ENCODE results near the gene CHID1.

Gene CHID1

GRCh38 chr11:907668-908067 lies 2.9 kb downstream of the CHID1 start:
- no peak for DNase-seq

DNA sequence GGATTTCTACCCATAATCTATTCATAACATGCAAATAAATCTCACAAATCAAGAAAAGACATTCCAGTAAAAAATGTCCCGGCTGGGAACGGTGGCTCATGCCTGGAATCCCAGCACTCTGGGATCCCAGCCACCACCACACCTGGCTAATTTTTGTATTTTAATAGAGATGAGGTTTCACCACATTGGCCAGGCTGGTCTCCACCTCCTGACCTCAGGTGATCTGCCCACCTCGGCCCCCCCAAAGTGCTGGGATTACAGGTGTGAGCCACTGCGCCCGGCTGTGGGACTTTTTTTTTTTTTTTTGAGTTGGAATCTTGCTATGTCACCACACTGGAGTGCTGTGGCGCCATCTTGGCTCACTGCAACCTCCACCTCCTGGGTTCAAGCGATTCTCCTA lies 4.7 kb downstream of the CHID1 start:
- DNase-seq: no peak

DNA sequence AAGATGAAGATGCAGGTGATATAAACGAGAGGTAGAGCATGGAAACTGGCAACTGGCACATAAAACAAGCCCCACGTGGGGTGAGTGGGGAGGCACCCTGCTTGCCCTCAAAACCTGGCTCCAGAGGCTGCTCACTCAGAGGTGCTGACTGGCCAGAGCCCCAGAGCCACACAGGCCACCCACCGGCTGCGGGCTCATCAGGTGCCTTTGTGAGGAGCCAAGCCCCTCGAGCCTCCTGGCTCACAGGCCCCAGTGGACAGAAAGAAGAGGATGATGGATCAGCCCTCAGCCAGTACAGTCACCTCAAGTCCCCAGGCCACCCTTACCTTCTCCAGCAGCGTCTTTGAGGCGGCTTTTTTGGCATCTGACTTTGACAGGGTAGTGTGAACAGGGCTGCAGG lies 6.2 kb downstream of the CHID1 start:
- DNase-seq: no peak

- no peak for DNase-seq
These were observed 9.1 kb downstream of the CHID1 start for GRCh38 chr11:901452-902061.

- no peak for DNase-seq
These were observed 10.1 kb downstream of the CHID1 start for GRCh38 chr11:900545-900944.

GRCh38 chr11:899724-900123 lies 10.9 kb downstream of the CHID1 start:
- DNase-seq: no peak

DNA sequence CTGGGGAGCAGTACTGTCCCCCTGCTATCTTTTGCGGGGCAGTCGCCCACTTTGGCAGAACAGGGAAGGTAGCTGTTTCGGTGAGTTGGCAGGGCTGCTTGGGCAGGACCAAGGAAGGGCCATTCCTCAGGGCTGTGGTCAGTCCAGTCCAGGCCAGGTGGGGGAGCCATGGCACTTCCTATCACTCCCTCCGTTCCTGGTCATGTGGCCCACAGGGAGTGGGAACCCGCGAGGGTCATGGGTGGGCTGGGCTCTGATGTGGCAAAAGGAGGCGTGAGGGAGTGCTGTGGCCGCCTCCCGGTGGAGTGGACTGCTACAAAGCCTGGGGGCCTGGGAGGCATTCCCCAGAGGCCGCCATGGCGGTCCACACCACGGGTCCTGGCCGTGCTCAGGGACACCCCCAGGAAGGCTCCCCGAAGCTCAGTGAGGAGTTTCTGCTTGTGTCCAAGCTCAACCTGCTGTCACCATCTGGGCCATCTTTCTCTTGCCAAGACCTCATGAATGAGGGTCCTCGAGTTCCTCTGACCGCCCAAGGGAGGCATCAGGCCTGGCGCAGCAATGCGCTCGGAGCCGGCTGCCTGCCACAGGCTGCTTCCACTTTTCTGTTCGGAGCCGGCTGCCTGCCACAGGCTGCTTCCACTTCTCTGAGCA lies 11.9 kb downstream of the CHID1 start:
- DNase-seq: peak; percentile 9

DNA sequence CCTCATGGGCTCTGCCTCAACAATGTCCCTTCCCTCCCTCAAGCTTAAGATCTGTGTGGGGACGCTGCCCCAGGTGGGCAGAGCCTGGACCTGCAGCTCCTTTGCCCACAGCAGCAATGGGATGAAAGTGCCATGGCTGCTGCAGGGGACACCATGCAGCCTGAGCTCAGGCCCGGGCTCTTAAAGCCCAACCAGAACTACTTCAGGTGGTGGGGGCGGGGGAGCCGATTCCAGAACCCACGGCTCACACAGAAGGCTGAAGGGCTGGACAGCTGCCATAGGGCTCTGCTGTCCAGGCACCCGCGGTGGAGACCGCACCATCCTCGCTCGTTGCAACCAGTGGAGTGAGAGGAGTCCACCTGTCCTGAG lies 12.5 kb downstream of the CHID1 start:
- no peak for DNase-seq

DNA sequence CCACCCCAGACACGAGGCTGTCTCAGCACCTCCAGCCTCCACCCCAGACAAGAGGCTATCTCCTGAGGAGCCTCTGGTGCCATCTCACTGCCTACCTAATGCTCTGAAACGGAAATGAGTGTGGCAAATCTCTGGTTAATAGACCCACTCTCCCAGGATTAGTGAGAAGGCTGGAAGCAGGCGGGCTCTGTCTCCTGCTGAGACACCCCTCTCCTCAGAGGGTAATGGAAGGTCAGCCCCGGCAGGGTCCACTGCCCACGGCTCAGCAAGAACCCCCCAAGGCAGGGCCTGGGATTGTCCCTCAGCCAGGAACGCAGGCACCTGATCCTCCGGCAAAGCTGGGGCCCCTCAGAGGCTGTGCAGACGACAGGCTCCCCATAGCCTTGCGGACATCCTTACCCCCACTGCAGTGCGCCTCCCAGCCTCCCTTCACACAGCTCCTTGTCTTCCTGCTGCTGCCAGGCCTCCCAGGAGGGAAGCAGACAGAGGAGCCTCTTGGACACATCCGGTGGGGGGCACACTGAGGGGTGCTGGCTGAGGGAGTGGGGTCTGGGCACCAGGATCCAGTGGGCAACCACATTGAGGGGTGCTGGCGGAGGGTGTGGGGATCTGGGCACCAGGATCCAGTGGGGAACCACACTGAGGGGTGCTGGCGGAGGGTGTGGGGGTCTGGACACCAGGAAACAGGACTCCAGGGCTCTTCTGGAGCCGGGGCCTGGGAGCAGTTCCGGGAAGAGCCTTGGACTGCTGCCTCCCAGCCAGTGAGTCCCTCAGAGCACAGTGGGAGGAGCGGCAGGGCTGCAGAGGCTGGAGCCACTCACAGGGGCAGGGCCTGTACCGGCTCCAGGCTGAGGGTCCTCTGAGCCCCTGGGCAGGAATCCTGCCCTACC lies 13.1 kb downstream of the CHID1 start:
- DNase-seq: no peak

- no peak for DNase-seq
These were observed 15.1 kb downstream of the CHID1 start for GRCh38 chr11:895331-896110.

DNA sequence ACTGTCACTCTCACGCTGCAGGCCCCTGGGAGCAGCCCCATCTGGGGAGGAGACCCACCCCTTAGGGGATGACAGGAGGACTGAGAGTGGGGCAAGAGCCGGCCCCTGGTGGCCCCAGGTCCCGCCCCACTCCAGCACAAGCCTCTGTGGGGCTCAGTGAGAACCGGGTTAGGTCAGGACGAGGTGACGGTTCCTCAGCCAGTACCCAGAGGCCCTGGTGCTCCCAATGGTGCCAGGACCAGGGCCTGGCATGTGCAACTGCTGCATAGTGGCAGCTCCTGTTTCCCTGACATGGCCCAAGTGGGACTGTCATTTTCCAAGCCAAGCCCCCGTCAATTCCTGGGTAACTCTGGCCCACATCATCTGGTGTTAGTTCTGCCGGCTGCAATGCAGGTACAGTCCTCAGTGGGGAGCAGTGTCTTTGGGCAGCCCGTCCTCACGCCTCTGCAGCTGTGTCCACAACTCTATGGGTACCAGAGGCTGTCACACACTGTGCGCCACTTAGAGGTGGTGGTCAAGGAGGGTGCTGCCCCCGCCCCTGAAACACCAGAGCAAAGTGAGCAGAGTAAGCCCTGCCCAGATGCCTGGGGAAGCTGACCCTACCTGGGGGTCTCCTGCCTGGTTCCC lies 15.9 kb downstream of the CHID1 start:
- no peak for DNase-seq

DNA sequence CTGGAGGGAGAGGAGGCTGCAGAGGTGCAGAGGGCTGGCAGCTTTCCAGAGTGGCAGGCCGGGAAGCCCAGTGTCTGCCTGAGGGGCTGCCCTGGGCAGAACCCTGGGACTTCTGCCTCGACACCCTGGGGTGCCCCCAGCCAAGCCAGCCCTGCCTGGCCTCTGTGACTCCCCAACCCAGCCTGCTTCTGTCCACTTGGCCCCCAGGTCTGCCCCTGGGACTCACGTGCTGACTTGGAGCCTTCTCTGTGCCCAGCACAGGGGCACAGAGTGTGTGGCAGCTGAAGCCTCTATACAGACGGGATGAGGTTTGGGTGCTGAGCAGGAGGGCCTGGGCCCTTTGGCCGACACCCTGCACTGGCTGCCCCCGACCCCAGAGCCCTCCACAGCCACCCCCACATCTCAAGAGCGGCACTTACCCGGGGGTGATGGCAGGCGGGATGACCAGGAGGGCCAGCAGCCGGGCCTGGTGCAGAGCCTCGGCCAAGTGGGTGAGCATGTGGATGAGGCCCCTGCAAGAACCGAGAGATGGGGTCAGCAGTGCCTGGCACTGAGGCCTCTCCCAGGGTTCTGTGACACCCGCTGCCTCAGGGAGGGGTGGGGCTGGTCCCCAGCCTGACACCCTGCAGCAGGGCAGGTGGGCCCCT lies 17.5 kb downstream of the CHID1 start:
- DNase-seq: no peak

- no peak for DNase-seq
These were observed 19.6 kb downstream of the CHID1 start for GRCh38 chr11:890794-891540.

DNA sequence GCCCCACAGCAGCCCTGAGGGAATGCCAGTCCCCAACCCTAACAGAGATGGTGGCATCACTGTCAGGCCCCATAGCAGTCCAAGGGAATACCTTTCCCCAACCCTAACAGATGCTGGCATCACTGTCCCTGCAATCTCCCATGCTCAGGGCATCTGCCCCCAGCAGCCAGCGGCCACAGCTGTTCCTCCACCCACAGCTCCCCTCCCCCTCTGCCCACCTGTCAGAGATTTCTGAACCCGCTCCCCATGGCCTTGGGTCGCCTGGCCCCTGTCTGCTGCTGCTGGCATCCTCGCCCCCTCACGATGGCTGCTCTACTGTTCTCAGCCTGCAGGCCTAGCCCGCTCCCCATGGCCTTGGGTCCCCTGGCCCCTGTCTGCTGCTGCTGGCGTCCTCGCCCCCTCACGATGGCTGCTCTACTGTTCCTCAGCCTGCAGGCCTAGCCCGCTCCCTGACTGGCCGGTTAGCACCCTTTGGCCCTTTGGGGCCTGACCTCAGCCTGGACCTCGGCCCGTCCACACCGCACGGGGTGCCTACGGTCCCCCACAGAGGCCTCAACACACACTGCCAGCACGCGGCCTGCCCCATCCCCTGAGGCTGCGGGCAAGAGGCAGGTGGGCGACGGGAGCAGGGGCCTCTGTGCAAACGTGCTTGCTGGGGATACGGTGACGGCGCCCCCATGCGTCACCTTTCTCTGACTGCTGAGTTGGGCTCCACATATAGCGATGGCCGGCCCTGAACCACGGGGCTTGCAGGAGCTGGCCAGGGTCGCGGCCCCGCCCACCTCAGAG lies 20.7 kb downstream of the CHID1 start:
- DNase-seq: no peak

DNA sequence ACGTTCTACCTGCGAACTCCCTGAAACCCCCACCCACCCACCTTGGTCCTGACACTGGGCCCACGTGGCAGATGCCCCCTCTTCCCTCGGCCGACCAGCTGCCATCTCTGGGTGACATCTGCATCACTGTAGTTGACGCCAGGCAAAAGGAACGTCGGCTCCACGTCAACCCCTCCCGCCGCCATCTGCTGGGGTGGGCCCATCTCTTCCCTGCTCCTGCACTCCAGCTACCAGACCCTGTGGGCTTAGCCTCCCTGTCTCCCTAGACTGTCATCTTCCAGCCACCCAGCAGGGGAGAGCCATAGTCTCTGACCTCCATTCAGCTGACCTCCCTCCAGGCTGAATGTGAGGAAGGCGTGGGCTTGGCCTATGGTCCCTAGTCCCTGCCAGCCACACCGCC lies 21.4 kb downstream of the CHID1 start:
- no peak for DNase-seq

- no peak for DNase-seq
These were observed 22.0 kb downstream of the CHID1 start for GRCh38 chr11:888310-889212.

DNA sequence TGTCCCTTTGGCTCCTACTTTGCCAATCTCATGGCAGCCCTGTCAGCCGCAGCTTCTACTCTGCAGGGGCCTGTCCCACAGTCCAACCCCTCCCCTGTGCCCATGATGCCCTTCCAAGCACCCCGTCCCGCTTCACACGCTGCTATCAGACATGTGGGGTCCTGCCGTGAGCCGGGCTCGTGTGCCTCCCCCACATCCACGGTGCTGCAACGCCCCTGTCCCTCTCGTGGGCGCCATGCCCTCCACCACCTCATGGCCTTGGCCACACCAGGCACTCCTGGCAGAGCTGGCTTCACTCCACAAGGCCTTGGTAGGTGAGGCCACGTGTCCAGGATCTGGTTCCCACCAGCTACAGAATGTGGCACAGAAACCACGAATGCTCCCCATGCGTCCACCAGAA lies 23.0 kb downstream of the CHID1 start:
- DNase-seq: no peak

DNA sequence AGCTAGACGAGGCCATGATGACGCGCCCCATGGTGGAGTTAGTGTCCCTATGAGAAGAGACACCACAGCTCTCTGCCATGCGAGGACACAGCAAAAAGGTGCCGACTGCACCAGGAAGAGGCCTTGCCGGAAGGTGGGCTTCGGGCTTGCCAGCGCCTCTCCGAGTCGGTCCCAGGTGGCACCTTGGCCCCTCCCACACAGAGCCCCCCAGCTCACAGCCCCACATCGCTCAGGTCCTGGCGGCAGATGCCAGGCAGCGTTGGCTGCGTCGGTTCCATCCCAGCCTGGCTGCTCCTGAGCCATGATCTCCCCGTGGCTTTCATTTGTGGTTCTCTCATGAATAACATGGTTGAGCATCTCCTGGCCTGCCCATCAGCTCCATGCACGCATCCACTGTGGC lies 24.0 kb downstream of the CHID1 start:
- DNase-seq: no peak

GRCh38 chr11:884578-885070 lies 26.0 kb downstream of the CHID1 start:
- no peak for DNase-seq
